Brain microvascular endothelial cell (primary cell): ENCODE results near the gene ANGPTL1.

Source experiments
- DNase-seq: peaks from one replicate; pipeline ENCODE4 v3.0.0-alpha.2; 2020
- H3K27ac ChIP-seq: fragments of 250-450 bp; sonication (Bioruptor Pico); 2 replicates; pipeline ENCODE4 v1.5.1; 2020; ENCODE audit warnings: mild to moderate bottlenecking, moderate library complexity
- H3K27me3 ChIP-seq: fragments of 250-450 bp; sonication (Bioruptor Pico); replicated peaks from 2 replicates; pipeline ENCODE4 v1.5.1; 2020; ENCODE audit warnings: mild to moderate bottlenecking
- H3K36me3 ChIP-seq: fragments of 250-450 bp; sonication (Bioruptor Pico); replicated peaks from 2 replicates; pipeline ENCODE4 v1.5.1; 2020; ENCODE audit warnings: mild to moderate bottlenecking
- H3K4me3 ChIP-seq: 2 replicates; pipeline ENCODE4 v1.5.1; 2011; ENCODE audit warnings: low read depth, mild to moderate bottlenecking, control low read depth, low read length, moderate library complexity
- CTCF ChIP-seq: IDR thresholded peaks from 2 replicates; pipeline ENCODE4 v1.5.1; 2011; ENCODE audit warnings: low read depth, mild to moderate bottlenecking, moderate library complexity, low read length, control low read depth, inconsistent platforms; ENCODE audit errors: missing control alignments
- in situ Hi-C: cut with HindIII; loops from 2 replicates; pipeline ENCODE4 v1.10.0; 2017; ENCODE audit warnings: low sequenced_read_pairs, low pct_ligation_motif_present

The ANGPTL1 gene

DNA sequence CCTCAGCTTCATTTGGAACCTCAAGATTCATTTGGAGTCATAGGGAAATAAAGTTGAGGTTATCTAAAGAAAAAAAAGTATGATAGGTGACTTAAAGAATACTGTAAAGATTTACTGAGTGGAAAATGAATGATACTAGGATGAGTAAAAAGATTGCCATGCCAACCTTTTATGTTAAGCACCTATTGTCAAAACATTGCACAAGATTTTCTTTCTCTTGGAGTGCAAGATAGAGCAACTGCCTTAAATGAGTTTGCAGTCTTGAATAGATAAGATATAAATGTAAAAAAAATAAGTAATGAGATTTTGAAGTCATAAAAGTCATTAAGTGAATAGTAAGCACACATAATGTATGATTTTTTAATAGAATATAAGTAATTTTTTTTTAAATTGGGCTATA, 5.1 kb upstream of the ANGPTL1 start:
- H3K4me3 ChIP-seq: no peak overlapping the region
- TF ChIP-seq CTCF: no peak
- H3K27ac ChIP-seq: no peak overlapping the region
- no peaks in the 10 kb centered on the region for H3K27me3 ChIP-seq
- DNase-seq: no peak
- in situ Hi-C loops: no loop called here
- no peaks in the 10 kb centered on the region for H3K36me3 ChIP-seq

DNA sequence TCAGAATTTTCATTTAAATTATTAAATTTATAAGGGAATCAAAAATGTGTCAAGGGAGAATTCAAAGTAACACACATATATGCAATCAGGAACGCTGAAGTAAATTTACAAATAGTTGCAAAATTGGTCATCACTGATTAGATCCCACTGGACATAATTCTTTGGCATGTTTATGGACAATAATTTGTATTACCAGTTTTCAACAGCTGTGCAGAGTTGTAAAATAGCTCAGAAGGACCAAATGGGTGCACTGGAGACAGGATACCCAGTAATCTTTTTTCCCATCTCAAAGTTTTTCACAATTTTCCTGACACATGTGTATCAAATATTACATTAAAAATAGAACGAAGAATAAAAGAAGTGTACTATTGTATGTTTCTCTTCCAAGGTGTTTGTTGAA, 4.1 kb upstream of the ANGPTL1 start:
- DNase-seq: no peak
- no peak overlapping the region for H3K27ac ChIP-seq
- H3K36me3 ChIP-seq: no peaks in the 10 kb centered on the region
- in situ Hi-C loops: no loop called here
- no peaks in the 10 kb centered on the region for H3K27me3 ChIP-seq
- no peak for TF ChIP-seq CTCF
- H3K4me3 ChIP-seq: no peak overlapping the region

GRCh38 chr1:178871551-178872320, 859 bp upstream of the ANGPTL1 start:
- Histone ChIP-seq H3K27me3 (no peaks in the 10 kb centered on the region), H3K27ac (no peak overlapping the region), H3K4me3 (no peak overlapping the region), H3K36me3 (no peaks in the 10 kb centered on the region)
- in situ Hi-C loops: no loop called here
- TF ChIP-seq CTCF: no peak
- no peak for DNase-seq

DNA sequence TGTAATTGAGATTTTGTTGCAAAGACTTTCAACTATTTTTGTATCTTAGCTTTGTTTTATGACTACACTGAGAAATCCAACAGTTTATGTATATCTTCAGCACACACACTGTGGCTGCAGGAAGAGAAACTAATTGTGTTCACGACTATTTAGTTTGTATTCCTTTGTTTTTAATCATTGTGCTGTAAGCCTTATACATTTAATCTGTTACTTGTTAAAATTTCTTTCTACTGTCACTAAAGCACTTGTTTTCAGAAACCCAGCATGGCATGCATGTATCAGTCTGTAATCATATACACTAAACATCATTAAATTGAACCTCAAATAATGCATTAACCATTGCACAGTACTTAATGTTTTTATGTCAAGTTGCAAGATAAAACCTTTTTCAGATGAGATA, 656 bp downstream of the ANGPTL1 start:
- in situ Hi-C loops: no loop called here
- TF ChIP-seq CTCF: no peak
- no peak overlapping the region for H3K27ac ChIP-seq
- no peak overlapping the region for H3K4me3 ChIP-seq
- no peaks in the 10 kb centered on the region for H3K27me3 ChIP-seq
- no peak for DNase-seq
- no peaks in the 10 kb centered on the region for H3K36me3 ChIP-seq

GRCh38 chr1:178869119-178869697, 1.7 kb downstream of the ANGPTL1 start:
- in situ Hi-C loops: no loop called here
- Histone ChIP-seq H3K36me3 (no peaks in the 10 kb centered on the region), H3K27ac (no peak overlapping the region), H3K27me3 (no peaks in the 10 kb centered on the region), H3K4me3 (no peak overlapping the region)
- no peak for TF ChIP-seq CTCF
- peak; percentile 29 for DNase-seq
